Bronchial epithelial cell (primary cell): ENCODE measurements around the gene FOXO3. TPM values are rescaled to one million over a fixed set of nuclear protein-coding genes. Genes with fewer than 3 reads are reported as not detected.

Experiments
- DNase-seq: peaks from one replicate; pipeline ENCODE4 v3.0.0-alpha.2; 2010; ENCODE audit warnings: low read depth
- FAIRE-seq: peaks from 2 replicates; lab custom pipeline; 2011; peaks lifted over from hg19 to GRCh38; lab: Jason Lieb, UNC
- H3K27me3 ChIP-seq: 2 replicates; pipeline ENCODE4 v1.5.1; 2011; ENCODE audit warnings: low read length; ENCODE audit not compliant: control insufficient read depth, insufficient read depth
- H3K36me3 ChIP-seq: 2 replicates; pipeline ENCODE4 v1.5.1; 2011; ENCODE audit warnings: low read length; ENCODE audit not compliant: control insufficient read depth, insufficient read depth
- H3K4me3 ChIP-seq: 2 replicates; pipeline ENCODE4 v1.5.1; 2011; ENCODE audit warnings: mild to moderate bottlenecking, low read depth, low read length, control low read depth
- CTCF ChIP-seq: IDR thresholded peaks from 2 replicates; pipeline ENCODE4 v1.5.1; 2011; ENCODE audit warnings: mild to moderate bottlenecking, moderate library complexity, low read length, control low read depth, inconsistent platforms; ENCODE audit not compliant: insufficient read depth, severe bottlenecking
- total RNA-seq: library from RNA; depleted of rRNA; stranded (reverse); fragments of >200 nt; gene quantifications from 2 replicates; pipeline ENCODE4 v1.2.1, GENCODE V29; 2014

Gene FOXO3
- total RNA-seq, 1 donor from 2014 or later: 28.7 TPM

GRCh38 chr6:108550256-108550655, 10.5 kb upstream of the FOXO3 start:
- H3K27me3 ChIP-seq: no peaks in the 10 kb centered on the region
- DNase-seq (no peak), FAIRE-seq (no peak)
- no peak overlapping the region for H3K4me3 ChIP-seq
- H3K36me3 ChIP-seq: no peaks in the 10 kb centered on the region
- no peak for TF ChIP-seq CTCF

GRCh38 chr6:108555399-108556052, 5.2 kb upstream of the FOXO3 start:
- TF ChIP-seq CTCF: no peak
- no peak for FAIRE-seq
- no peak overlapping the region for H3K4me3 ChIP-seq
- DNase-seq: peak; percentile 83
- H3K27me3 ChIP-seq: no peaks in the 10 kb centered on the region
- no peaks in the 10 kb centered on the region for H3K36me3 ChIP-seq

GRCh38 chr6:108556250-108556649, 4.5 kb upstream of the FOXO3 start:
- Histone ChIP-seq H3K36me3 (no peaks in the 10 kb centered on the region), H3K4me3 (no peak overlapping the region), H3K27me3 (no peaks in the 10 kb centered on the region)
- no peak for TF ChIP-seq CTCF
- DNase-seq (no peak), FAIRE-seq (no peak)

- no peak for TF ChIP-seq CTCF
- FAIRE-seq (no peak), DNase-seq (no peak)
These were observed 3.7 kb upstream of the FOXO3 start for GRCh38 chr6:108556866-108557493.

GRCh38 chr6:108557494-108558371, 3.0 kb upstream of the FOXO3 start:
- FAIRE-seq (no peak), DNase-seq (peak; percentile 19)
- no peak for TF ChIP-seq CTCF

More at GRCh38 chr6:108556866-108557493, 3.7 kb upstream of the FOXO3 start:
- H3K27me3 ChIP-seq: no peaks in the 10 kb centered on the region
- H3K36me3 ChIP-seq: no peaks in the 10 kb centered on the region
- H3K4me3 ChIP-seq: peak overlapping the region; percentile 55

More at GRCh38 chr6:108557494-108558371, 3.0 kb upstream of the FOXO3 start:
- Histone ChIP-seq H3K36me3 (no peaks in the 10 kb centered on the region), H3K27me3 (no peaks in the 10 kb centered on the region), H3K4me3 (peak overlapping the region; percentile 55)
